CD4-positive, alpha-beta T cell treated with Interleukin-21 for 1 hour (primary cell): Measurements from ENCODE around the gene SLC35B3.
"Not testable (repeated sequence)": the region's sequence is repeated elsewhere in the genome, so short reads cannot be mapped to it uniquely, and the experiment has no call there.

Source experiments
- DNase-seq: peaks from one replicate; pipeline ENCODE4 v3.0.0-alpha.2; 2020

SLC35B3 gene

GRCh38 chr6:8435093-8435844 is at the start of gene SLC35B3:
Gene SLC35B3 (minus strand): TSS chr6:8435545.
- DNase-seq = peak; percentile 96

- no peak for DNase-seq
These were observed 48.3 kb upstream of the SLC35B3 start for GRCh38 chr6:8483650-8484049.

GRCh38 chr6:8481727-8482126 is 46.4 kb upstream of the SLC35B3 start:
- DNase-seq = no peak

GRCh38 chr6:8478418-8478817 is 43.1 kb upstream of the SLC35B3 start:
- DNase-seq = no peak

GRCh38 chr6:8476656-8477055 is 41.3 kb upstream of the SLC35B3 start:
- DNase-seq = no peak

- no peak for DNase-seq
These were observed 33.4 kb upstream of the SLC35B3 start for GRCh38 chr6:8468552-8469356.

GRCh38 chr6:8462694-8463093 is 27.3 kb upstream of the SLC35B3 start:
- no peak for DNase-seq

GRCh38 chr6:8462169-8462568 is 26.8 kb upstream of the SLC35B3 start:
- no peak for DNase-seq

- DNase-seq = no peak
These were observed 11.0 kb upstream of the SLC35B3 start for GRCh38 chr6:8446391-8446790.

GRCh38 chr6:8445930-8446329 is 10.6 kb upstream of the SLC35B3 start:
- not testable (repeated sequence) for DNase-seq

GRCh38 chr6:8442150-8442549 is 6.8 kb upstream of the SLC35B3 start:
- no peak for DNase-seq

- no peak for DNase-seq
These were observed 6.1 kb upstream of the SLC35B3 start for GRCh38 chr6:8441452-8441851.

- DNase-seq = no peak
These were observed 4.4 kb upstream of the SLC35B3 start for GRCh38 chr6:8439601-8440268.

- DNase-seq = no peak
These were observed 2.5 kb upstream of the SLC35B3 start for GRCh38 chr6:8437813-8438212.

- DNase-seq = no peak
These were observed 1.6 kb upstream of the SLC35B3 start for GRCh38 chr6:8436966-8437365.

GRCh38 chr6:8435845-8436168 is 462 bp upstream of the SLC35B3 start:
- DNase-seq = no peak

GRCh38 chr6:8434727-8435092 is 635 bp downstream of the SLC35B3 start:
- no peak for DNase-seq

- DNase-seq = no peak
These were observed 2.7 kb downstream of the SLC35B3 start for GRCh38 chr6:8432614-8433013.

- DNase-seq = no peak
These were observed 5.5 kb downstream of the SLC35B3 start for GRCh38 chr6:8429821-8430220.

- DNase-seq = not testable (repeated sequence)
These were observed 8.8 kb downstream of the SLC35B3 start for GRCh38 chr6:8426544-8426943.

GRCh38 chr6:8420031-8420588 is 15.2 kb downstream of the SLC35B3 start:
- no peak for DNase-seq

- no peak for DNase-seq
These were observed 19.4 kb downstream of the SLC35B3 start for GRCh38 chr6:8415913-8416312.

- no peak for DNase-seq
These were observed 20.1 kb downstream of the SLC35B3 start for GRCh38 chr6:8415280-8415679.

- no peak for DNase-seq
These were observed 20.5 kb downstream of the SLC35B3 start for GRCh38 chr6:8414844-8415243.
